SU-DHL-6 (cell line): ENCODE measurements around the gene RABL6.

Source experiments
- H2AFZ ChIP-seq: fragments of 200-600 bp; sonication (generic); 2 replicates; pipeline ENCODE4 v1.6.1; 2014; ENCODE audit warnings: low read depth, mild to moderate bottlenecking, moderate library complexity, mixed read lengths, antibody characterized with exemption, low read length; ENCODE audit not compliant: severe bottlenecking
- H3F3A ChIP-seq: fragments of 200-600 bp; shearing (Covaris generic); 2 replicates; pipeline ENCODE4 v1.6.0; 2016; ENCODE audit warnings: antibody characterized with exemption, mild to moderate bottlenecking; ENCODE audit not compliant: insufficient read depth
- H3K27ac ChIP-seq: fragments of 200-600 bp; sonication (generic); 2 replicates; pipeline ENCODE4 v1.5.1; 2016; ENCODE audit warnings: low read depth, mild to moderate bottlenecking, low read length, moderate library complexity, mixed read lengths
- H3K27me3 ChIP-seq: fragments of 200-600 bp; sonication (generic), shearing (Covaris generic); 2 replicates; pipeline ENCODE4 v1.6.0; 2014; ENCODE audit warnings: mild to moderate bottlenecking, low read length
- H3K36me3 ChIP-seq: fragments of 200-600 bp; sonication (generic); 2 replicates; pipeline ENCODE4 v1.6.1; 2014; ENCODE audit warnings: mild to moderate bottlenecking, low read length, mixed read lengths
- H3K4me2 ChIP-seq: fragments of 300-600, 200-600 bp; shearing (Covaris generic), sonication (generic); 2 replicates; pipeline ENCODE4 v1.6.0; 2014; ENCODE audit warnings: low read length, low read depth, mild to moderate bottlenecking; ENCODE audit not compliant: poor library complexity, severe bottlenecking
- H3K4me3 ChIP-seq: fragments of 200-600 bp; sonication (generic); 2 replicates; pipeline ENCODE4 v1.5.1; 2014; ENCODE audit warnings: antibody characterized with exemption, low read length, mild to moderate bottlenecking, mixed read lengths; ENCODE audit not compliant: insufficient read depth, poor library complexity, severe bottlenecking
- H3K79me2 ChIP-seq: fragments of 200-600 bp; sonication (generic); 2 replicates; pipeline ENCODE4 v1.6.1; 2014; ENCODE audit warnings: mild to moderate bottlenecking, low read length, moderate library complexity; ENCODE audit not compliant: insufficient read depth
- H3K9ac ChIP-seq: fragments of 200-600 bp; sonication (generic); 2 replicates; pipeline ENCODE4 v1.7.0; 2014; ENCODE audit warnings: mild to moderate bottlenecking, low read length
- H3K9me2 ChIP-seq: fragments of 200-600 bp; sonication (generic); replicated peaks from 2 replicates; pipeline ENCODE4 v1.6.1; 2014; ENCODE audit warnings: low read length; ENCODE audit not compliant: insufficient read depth
- H3K9me3 ChIP-seq: fragments of 200-600 bp; sonication (generic); 2 replicates; pipeline ENCODE4 v1.6.1; 2014; ENCODE audit warnings: low read length, mixed read lengths; ENCODE audit not compliant: insufficient read depth
- H4K20me1 ChIP-seq: fragments of 200-600 bp; sonication (generic); 2 replicates; pipeline ENCODE4 v1.6.1; 2014; ENCODE audit warnings: low read depth, mild to moderate bottlenecking, antibody characterized with exemption, low read length, moderate library complexity, mixed read lengths
- CTCF ChIP-seq: fragments of 200-600 bp; sonication (generic); IDR thresholded peaks from one replicate; pipeline ENCODE4 v1.5.1; 2017; ENCODE audit warnings: antibody characterized with exemption, mild to moderate bottlenecking, low read length, moderate library complexity; ENCODE audit not compliant: insufficient read depth, poor library complexity, severe bottlenecking
- EZH2phosphoT487 ChIP-seq: fragments of 200-600 bp; sonication (generic), shearing (Covaris generic); conservative IDR thresholded peaks from 2 replicates; pipeline ENCODE4 v1.6.1; 2018; ENCODE audit warnings: mild to moderate bottlenecking, antibody characterized with exemption, low read length, moderate library complexity, mixed read lengths

RABL6 gene

GRCh38 chr9:136790640-136791515, 16.9 kb upstream of the RABL6 start, which contains the start of gene TMEM141:
Gene TMEM141, plus strand, starts transcription at chr9:136791344. Its CDS starts 27 bp downstream, at chr9:136791371.
- Histone ChIP-seq H3F3A (peaks cover 6% of the 10 kb centered on the region; the same call in 1 of the 2 replicates), H3K9me3 (no peaks in the 10 kb centered on the region), H3K9ac (peak within 1 kb of the TSS; percentile 69), H4K20me1 (no peaks in the 10 kb centered on the region), H3K36me3 (no peaks in the 10 kb centered on the region), H3K4me2 (peak within 1 kb of the TSS; percentile 66), H3K9me2 (no peaks in the 10 kb centered on the region), H3K27ac (peak within 1 kb of the TSS; percentile 42), H2AFZ (peak within 1 kb of the TSS; percentile 69), H3K27me3 (no peaks in the 10 kb centered on the region), H3K79me2 (no peaks in the 10 kb centered on the region), H3K4me3 (peak within 1 kb of the TSS; percentile 61)
- no peak for TF ChIP-seq EZH2phosphoT487
- TF ChIP-seq CTCF = no peak

GRCh38 chr9:136791516-136792276, 16.1 kb upstream of the RABL6 start:
- peak overlapping the region; percentile 69 for H2AFZ ChIP-seq
- H4K20me1 ChIP-seq = no peaks in the 10 kb centered on the region
- TF ChIP-seq CTCF (peak; percentile 100), EZH2phosphoT487 (no peak)
- H3K79me2 ChIP-seq = no peaks in the 10 kb centered on the region
- H3K27me3 ChIP-seq = no peaks in the 10 kb centered on the region
- no peaks in the 10 kb centered on the region for H3K36me3 ChIP-seq
- H3K4me3 ChIP-seq = peak overlapping the region; percentile 61
- H3K9me2 ChIP-seq = no peaks in the 10 kb centered on the region
- H3F3A ChIP-seq = peaks cover 6% of the 10 kb centered on the region; the same call in 1 of the 2 replicates
- no peaks in the 10 kb centered on the region for H3K9me3 ChIP-seq
- peak overlapping the region; percentile 65 for H3K4me2 ChIP-seq
- peak overlapping the region; percentile 42 for H3K27ac ChIP-seq
- peak overlapping the region; percentile 69 for H3K9ac ChIP-seq

GRCh38 chr9:136792321-136793085, 15.2 kb upstream of the RABL6 start:
- H3K27me3 ChIP-seq = no peaks in the 10 kb centered on the region
- no peak overlapping the region for H2AFZ ChIP-seq
- no peaks in the 10 kb centered on the region for H3K36me3 ChIP-seq
- peak overlapping the region; percentile 69 for H3K9ac ChIP-seq
- no peak overlapping the region for H3K4me3 ChIP-seq
- no peak overlapping the region for H3K27ac ChIP-seq
- TF ChIP-seq EZH2phosphoT487 = no peak
- no peak for TF ChIP-seq CTCF
- peak overlapping the region; percentile 65 for H3K4me2 ChIP-seq
- H3K79me2 ChIP-seq = no peaks in the 10 kb centered on the region
- H3F3A ChIP-seq = peaks cover 6% of the 10 kb centered on the region; the same call in 1 of the 2 replicates
- H3K9me3 ChIP-seq = no peaks in the 10 kb centered on the region
- no peaks in the 10 kb centered on the region for H3K9me2 ChIP-seq
- no peaks in the 10 kb centered on the region for H4K20me1 ChIP-seq
